Esophagus squamous epithelium (tissue), 4 donors: Measurements from ENCODE around the gene TYRO3.

Experiments
- CTCF ChIP-seq, 6 experiments: fragments of 450-650 bp in 4 of 6; fragments of 200-600 bp in 2 of 6; sonication (generic) in 2 of 6; IDR thresholded peaks; one replicate each; pipeline ENCODE4 v1.5.1; 2016 to 2019; ENCODE audit warnings: antibody characterized with exemption in 6 of 6, mild to moderate bottlenecking in 4 of 6, moderate library complexity in 4 of 6
- POLR2A ChIP-seq, 4 donors: fragments of 450-650 bp; IDR thresholded peaks; one replicate each; pipeline ENCODE4 v1.6.1; 2017; ENCODE audit warnings: antibody characterized with exemption in 4 of 4, mild to moderate bottlenecking in 4 of 4, moderate library complexity in 3 of 4

GRCh38 chr15:41562244-41562643, 3.2 kb downstream of the TYRO3 start:
- TF ChIP-seq POLR2A (IDR thresholded peaks at IDR 0.05) (no peak), CTCF (IDR thresholded peaks at IDR 0.05) (no peak)
